ENCODE measurements around the gene PTPN6. TPM values are rescaled to one million over a fixed set of nuclear protein-coding genes. Genes with fewer than 3 reads are reported as not detected.

Gene PTPN6
- total and polyA plus RNA-seq, 2 of the 13 experiments (the other 11 are each of a cell fraction or from before 2014, with no cell fraction given) = 10.5 to 10.6 TPM

- TF ChIP-seq SRSF1 (optimal IDR thresholded peaks at IDR 0.05; ENCODE audit: low read depth, low read length) (no peak), MXI1 (IDR thresholded peaks at IDR 0.05; ENCODE audit: borderline replicate concordance, low read depth, low read length) (peak; percentile 94; the same call in 2 of the 3 replicates), HDAC6 (IDR thresholded peaks at IDR 0.05; ENCODE audit: low read depth, low read length) (no peak), ZNF614 (CRISPR knock-in tag; IDR thresholded peaks at IDR 0.05; ENCODE audit: borderline replicate concordance) (0 out of 2 replicates have a peak, but pooled peaks have one; percentile 21), RBFOX2 (IDR thresholded peaks at IDR 0.05; ENCODE audit: low read depth, low read length) (no peak), ZNF224 (CRISPR knock-in tag; IDR thresholded peaks at IDR 0.05) (0 out of 2 replicates have a peak, but pooled peaks have one; percentile 78), NFYC (CRISPR knock-in tag; IDR thresholded peaks at IDR 0.05) (peak; percentile 76), IRF1 (CRISPR knock-in tag; IDR thresholded peaks at IDR 0.05; ENCODE audit: low read depth) (no peak), CHD4 (IDR thresholded peaks at IDR 0.05; ENCODE audit: borderline replicate concordance, low read length) (no peak), RAD21 (CRISPR knock-in tag; IDR thresholded peaks at IDR 0.05) (no peak)
- TF ChIP-seq, protein P1, sequence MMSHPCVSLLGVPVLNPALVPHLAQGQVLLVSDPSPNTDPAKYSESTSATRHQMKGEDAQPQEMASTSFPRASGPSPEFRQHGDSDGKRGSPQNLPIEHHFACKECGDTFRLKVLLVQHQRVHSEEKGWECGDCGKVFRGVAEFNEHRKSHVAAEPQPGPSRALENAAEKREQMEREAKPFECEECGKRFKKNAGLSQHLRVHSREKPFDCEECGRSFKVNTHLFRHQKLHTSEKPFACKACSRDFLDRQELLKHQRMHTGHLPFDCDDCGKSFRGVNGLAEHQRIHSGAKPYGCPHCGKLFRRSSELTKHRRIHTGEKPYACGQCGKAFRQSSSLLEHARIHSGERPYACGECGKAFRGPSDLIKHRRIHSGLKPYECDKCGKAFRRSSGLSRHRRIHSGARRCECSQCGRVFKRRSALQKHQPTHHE (CRISPR knock-in tag; IDR thresholded peaks at IDR 0.05; ENCODE audit: borderline replicate concordance) = 0 out of 2 replicates have a peak, but pooled peaks have one; percentile 43
- TF ChIP-seq, protein P2, sequence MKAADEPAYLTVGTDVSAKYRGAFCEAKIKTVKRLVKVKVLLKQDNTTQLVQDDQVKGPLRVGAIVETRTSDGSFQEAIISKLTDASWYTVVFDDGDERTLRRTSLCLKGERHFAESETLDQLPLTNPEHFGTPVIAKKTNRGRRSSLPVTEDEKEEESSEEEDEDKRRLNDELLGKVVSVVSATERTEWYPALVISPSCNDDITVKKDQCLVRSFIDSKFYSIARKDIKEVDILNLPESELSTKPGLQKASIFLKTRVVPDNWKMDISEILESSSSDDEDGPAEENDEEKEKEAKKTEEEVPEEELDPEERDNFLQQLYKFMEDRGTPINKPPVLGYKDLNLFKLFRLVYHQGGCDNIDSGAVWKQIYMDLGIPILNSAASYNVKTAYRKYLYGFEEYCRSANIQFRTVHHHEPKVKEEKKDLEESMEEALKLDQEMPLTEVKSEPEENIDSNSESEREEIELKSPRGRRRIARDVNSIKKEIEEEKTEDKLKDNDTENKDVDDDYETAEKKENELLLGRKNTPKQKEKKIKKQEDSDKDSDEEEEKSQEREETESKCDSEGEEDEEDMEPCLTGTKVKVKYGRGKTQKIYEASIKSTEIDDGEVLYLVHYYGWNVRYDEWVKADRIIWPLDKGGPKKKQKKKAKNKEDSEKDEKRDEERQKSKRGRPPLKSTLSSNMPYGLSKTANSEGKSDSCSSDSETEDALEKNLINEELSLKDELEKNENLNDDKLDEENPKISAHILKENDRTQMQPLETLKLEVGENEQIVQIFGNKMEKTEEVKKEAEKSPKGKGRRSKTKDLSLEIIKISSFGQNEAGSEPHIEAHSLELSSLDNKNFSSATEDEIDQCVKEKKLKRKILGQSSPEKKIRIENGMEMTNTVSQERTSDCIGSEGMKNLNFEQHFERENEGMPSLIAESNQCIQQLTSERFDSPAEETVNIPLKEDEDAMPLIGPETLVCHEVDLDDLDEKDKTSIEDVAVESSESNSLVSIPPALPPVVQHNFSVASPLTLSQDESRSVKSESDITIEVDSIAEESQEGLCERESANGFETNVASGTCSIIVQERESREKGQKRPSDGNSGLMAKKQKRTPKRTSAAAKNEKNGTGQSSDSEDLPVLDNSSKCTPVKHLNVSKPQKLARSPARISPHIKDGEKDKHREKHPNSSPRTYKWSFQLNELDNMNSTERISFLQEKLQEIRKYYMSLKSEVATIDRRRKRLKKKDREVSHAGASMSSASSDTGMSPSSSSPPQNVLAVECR (CRISPR knock-in tag; IDR thresholded peaks at IDR 0.05; ENCODE audit: borderline replicate concordance) = peak; percentile 90
- TF ChIP-seq, protein P3, sequence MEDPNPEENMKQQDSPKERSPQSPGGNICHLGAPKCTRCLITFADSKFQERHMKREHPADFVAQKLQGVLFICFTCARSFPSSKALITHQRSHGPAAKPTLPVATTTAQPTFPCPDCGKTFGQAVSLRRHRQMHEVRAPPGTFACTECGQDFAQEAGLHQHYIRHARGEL (CRISPR knock-in tag; IDR thresholded peaks at IDR 0.05) = no peak
Observed at GRCh38 chr12:6904280-6905276, 46.6 kb upstream of the PTPN6 start, which contains the start of gene LRRC23 (continued).
